T-helper 2 cell treated with Interferon-gamma antibody and Interleukin-4, amounts not matched to agents 100 ng/mL and 5 ng/mL, for 36 hours (primary cell): ENCODE results near the gene ZMYND12. TPM values are rescaled to one million over a fixed set of nuclear protein-coding genes. Genes with fewer than 3 reads are reported as not detected.

Experiments
- intact Hi-C: fragments of 100-400 bp; cut with micrococcal nuclease; formaldehyde crosslinking; loops from one replicate; pipeline ENCODE4 v1.15.1; 2023
- total RNA-seq: library from RNA; stranded (reverse); gene quantifications from 2 replicates; pipeline ENCODE4 v1.2.3, GENCODE V29; 2022

Gene ZMYND12
- total RNA-seq, 1 donor from 2014 or later, result not detected

DNA sequence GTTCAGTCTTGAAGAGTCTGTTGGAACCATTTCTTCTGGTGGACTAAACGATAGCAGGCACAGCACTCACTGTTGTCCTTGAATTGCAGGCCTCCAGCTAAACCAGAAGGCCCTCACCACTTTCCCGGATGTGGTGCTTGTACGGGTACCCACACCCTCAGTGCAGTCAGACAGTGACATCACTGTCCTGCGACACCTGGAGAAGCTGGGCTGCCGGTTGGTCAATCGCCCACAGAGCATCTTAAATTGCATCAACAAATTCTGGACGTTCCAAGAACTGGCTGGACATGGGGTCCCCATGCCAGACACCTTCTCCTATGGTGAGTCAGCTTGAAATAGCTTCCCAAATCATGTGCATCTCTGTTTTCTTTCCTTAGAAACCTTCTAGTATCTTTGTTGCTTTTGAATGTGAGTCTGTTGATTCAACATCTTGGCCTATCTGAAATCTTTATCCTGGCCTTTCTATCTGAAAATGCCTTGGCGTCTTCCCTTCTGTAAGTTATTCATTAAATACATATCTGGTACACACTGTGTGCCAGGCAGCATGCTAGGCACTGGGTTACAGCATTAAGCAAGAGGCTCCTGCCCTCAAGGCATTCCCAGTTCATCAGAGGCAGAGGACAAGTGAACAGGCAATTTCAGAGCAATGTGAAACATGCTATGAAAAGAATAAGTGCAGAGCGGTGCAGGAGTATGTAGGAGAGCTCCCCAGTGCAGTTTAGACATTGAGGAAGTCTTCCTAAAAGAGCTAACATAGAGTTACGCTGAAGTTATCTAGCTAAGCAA is 56.3 kb downstream of the ZMYND12 start:
- intact Hi-C loops, result no loop called here

- intact Hi-C loops, result no loop called here
Measured at GRCh38 chr1:42392967-42393848, 62.6 kb downstream of the ZMYND12 start.

GRCh38 chr1:42392255-42392654 is 63.6 kb downstream of the ZMYND12 start:
- intact Hi-C loops, result no loop called here

GRCh38 chr1:42386051-42386450 is 69.8 kb downstream of the ZMYND12 start:
- intact Hi-C loops, result no loop called here

DNA sequence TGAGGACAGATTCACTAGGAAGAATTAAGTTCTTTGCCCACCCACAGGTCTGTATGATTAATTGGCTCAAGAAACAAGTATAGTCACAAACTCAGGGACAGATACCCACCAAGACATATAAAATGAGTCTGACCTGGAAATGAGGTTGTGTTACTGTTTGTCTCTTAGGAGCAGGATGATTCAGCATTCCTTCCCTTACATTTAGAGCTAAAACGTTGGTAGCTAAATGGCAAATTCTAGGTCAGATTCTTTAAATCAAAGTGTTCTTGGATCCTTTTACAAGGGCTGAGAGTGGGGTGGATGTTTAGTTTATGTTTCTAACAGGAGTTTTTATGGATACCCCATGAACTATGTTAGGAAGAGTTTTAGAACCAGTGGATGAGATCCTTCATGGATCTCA is 70.5 kb downstream of the ZMYND12 start:
- intact Hi-C loops, result no loop called here

DNA sequence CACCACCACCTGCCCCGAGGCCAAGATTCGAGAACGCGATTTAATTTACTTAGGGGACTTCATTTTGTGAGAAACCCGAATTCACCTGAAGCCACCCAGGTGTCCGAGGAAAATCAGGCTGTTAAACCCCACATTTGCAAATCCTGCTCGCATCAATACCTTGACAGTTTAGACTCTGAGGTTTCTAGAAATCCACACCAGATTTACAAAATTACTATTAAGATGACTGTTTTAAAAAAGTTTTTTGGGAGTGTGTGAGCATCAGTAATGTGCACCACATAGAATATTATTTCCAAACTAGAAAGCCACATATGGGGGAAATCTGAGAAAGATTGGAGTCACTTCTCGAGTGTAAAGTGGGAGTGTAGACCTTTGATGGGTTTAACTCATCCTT is 74.5 kb downstream of the ZMYND12 start:
- intact Hi-C loops, result no loop called here

DNA sequence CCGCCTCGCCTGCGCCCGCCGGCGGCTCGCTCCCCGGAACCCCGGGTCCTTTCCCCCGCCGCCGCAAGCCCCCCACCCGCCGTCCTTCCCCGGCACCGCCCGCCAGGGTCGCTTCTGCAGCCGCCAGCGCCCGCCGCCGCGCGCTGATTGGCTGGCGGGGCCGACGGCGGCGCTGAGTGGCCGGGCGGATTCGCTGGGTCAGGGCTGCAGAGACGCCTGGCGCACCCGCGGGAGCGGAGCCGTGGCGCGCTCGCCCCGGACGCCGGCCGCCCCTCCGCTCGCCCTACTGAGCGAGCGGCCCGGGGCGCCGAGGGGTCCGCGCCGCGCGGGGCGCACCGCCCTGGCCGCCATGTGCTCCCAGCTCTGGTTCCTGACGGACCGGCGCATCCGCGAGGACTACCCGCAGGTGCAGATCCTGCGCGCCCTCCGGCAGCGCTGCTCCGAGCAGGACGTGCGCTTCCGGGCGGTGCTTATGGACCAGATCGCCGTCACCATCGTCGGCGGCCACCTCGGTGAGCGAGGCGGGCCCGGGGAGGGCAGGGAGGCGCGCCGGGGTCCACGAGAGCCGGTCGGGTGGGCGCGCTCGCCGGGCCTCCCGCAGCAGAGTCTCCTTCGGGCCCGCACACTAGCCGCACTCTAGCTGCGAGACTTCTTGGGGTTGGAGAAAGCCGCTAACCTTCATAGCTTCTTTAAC is 75.1 kb downstream of the ZMYND12 start, which contains the start of gene RIMKLA:
Gene RIMKLA (plus strand): TSS at position 207 of the 694 bp plus-strand sequence. CDS start 143 bp downstream, at position 350.
- intact Hi-C loops, result no loop called here

Other genes with a start within 250 kb of the ZMYND12 start
- gene FOXJ3, start 120.8 kb downstream of the ZMYND12 start, total RNA-seq, result 47.8 and 51.7 TPM in 2 replicates
- 1.2 and 1.7 TPM in 2 replicates for gene RIMKLA, start 75.2 kb downstream of the ZMYND12 start, total RNA-seq
- gene PPCS, start 521 bp upstream of the ZMYND12 start, total RNA-seq, result 39.0 and 50.7 TPM in 2 replicates
- gene CCDC30, start 7.3 kb upstream of the ZMYND12 start, total RNA-seq, result 1.7 and 2.2 TPM in 2 replicates
- gene PPIH, start 202.4 kb upstream of the ZMYND12 start, total RNA-seq, result 84.9 and 92.5 TPM in 2 replicates
- 596 and 604 TPM in 2 replicates for gene YBX1, start 226.4 kb upstream of the ZMYND12 start, total RNA-seq